A549 treated with AZD2906 at 1 μM for 4 hours (cell line): ENCODE measurements around the gene TMEM220. TPM values are rescaled to one million over a fixed set of nuclear protein-coding genes. Genes with fewer than 3 reads are reported as not detected.

ENCODE experiments used
- total RNA-seq: library from RNA; stranded (reverse); fragments of 200-300 nt; extraction: Qiagen RNA extraction; gene quantifications from 5 replicates; pipeline ENCODE4 v1.2.3, GENCODE V29; 2022

The TMEM220 gene
- 2.0 to 3.8 TPM (median 2.7 TPM) in 5 replicates for total RNA-seq

DNA sequence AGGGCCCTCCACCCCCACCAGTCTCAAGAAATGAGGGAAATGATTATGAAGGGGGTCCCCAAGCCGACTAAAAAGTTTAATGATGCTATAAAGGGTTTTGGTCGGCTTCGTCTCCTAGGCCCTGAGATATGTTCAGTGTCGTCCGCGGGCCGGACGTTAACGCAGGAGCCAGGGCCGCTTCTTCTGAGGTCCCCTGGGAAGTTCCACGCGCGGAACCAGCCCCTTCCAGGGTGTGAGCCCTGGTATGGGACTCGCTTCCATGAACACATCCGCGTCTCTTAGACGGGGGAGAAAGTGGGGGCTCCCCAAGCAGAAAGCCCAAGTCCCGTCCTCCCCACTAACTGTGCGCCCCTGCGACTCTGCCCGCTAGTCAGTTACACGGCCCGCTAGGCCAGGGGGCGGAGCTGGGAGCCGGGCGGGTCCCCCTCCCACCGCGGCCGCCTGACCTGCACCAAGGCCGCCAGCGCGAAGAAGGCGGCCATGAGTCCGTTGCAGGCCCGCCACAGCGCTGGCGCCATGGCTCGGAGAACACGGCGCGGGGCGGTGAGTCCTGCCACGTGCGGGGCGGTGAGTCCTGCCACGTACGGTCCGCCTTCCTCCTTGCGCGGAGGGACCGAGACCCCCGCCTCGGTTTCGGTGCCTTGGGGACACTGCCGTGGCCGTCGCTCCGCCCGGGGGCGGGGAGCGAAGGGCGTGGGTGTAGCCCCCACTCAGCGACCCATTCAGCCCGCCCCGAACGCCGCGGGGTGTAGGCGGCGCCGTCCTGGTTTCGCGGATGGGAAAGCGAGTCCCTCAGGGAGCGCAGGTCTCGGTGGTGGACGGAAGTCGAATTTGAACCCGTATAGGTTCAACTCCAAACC, at the start of gene TMEM220:
TSS of gene TMEM220 (minus strand) at position 690 of the 860 bp plus-strand sequence. CDS start at position 518, 172 bp downstream.

DNA sequence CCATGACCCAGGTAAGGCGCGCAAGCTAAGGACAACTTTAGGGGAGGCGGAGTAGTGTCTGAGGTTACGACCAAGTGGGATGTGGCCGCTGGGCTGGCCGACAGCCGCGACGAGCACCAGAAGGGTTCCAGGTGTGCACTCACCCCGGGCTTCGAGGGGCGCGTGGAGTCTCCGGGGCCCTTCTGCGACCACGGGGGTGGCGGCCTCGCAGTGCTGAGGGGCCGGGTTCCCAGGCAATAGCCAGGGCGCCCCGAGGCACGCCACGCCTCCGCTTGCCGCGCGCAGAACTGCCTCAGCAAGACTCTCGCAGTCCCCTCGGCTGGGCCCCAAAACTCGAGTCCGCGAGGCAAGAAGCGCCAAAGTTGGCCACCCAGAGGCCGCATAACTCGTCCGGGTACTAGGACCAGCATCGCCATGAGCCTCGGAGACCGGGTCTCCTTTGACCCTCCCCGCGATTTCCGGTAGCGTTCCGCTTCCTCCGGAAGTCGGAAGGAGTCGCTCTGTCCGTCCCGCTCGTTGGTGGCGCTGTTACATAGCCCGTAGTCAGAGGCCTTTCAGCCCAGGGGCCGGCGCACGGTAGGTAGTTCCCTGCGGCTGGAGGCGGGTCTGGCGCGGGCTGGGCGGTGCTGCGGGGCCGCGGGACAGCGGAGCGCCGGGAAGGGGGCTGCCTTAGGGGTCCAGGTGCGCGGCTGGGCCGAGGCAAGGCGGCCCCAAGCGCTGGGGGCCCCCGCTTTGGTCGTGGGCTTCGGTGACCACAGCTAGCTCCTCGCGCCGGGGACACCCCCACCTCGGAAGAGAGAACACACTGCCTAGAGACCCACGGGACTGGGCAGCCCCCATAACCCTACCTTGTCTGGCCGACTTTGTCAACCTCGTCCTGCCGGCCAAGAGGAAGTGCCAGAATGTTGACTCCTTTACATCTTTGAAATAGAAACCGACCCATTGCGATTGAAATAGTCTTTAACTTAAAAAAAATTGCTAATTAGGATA, 32.4 kb downstream of the TMEM220 start, which contains the start of the genes ADPRM and SCO1:
TSS of gene ADPRM (plus strand) at position 503 of the 990 bp plus-strand sequence. CDS start 7,333 bp downstream, outside the sequence.
TSS of gene SCO1 (minus strand) at position 442 of the 990 bp plus-strand sequence. CDS start at position 416, 26 bp downstream.

Other genes with a start within 250 kb of the TMEM220 start
- not detected in 5 replicates for gene MYH1, start 211.5 kb downstream of the TMEM220 start, total RNA-seq
- not detected in 5 replicates for gene MYH2, start 180.4 kb downstream of the TMEM220 start, total RNA-seq
- 0.43 to 1.3 TPM (median 0.97 TPM) in 5 replicates for gene MYH3, start 72.7 kb downstream of the TMEM220 start, total RNA-seq
- 49.3 to 57.9 TPM (median 56.1 TPM) in 5 replicates for gene SCO1, start 32.5 kb downstream of the TMEM220 start, total RNA-seq
- 6.1 to 9.2 TPM (median 8.6 TPM) in 5 replicates for gene ADPRM, start 32.4 kb downstream of the TMEM220 start, total RNA-seq
- gene TMEM238L, start 74.1 kb upstream of the TMEM220 start, total RNA-seq = not detected in 5 replicates
- gene PIRT, start 108.1 kb upstream of the TMEM220 start, total RNA-seq = not detected in 5 replicates